ENCODE data around the gene DZIP3.
"Not testable (repeated sequence)": the region's sequence is repeated elsewhere in the genome, so short reads cannot be mapped to it uniquely, and the experiment has no call there.

Gene DZIP3

DNA sequence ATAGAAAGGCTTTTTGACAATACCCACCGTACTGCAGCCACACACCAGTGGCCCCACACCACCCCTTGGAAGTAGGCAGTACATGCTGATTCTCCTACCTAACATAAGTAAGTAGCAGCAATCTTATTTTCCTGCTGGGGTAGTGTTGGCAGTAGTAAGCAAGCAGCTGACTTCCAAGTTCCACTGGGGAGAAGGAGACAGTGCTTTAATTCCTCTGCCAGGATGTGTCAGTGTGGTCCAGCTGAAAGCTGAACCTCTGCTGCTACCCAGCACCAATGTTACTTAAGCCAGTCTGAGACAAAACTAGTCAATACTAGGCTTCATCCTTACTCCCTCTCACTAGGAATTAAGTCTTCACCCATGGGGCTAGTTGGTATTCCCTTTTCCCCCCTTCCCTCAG lies 74.7 kb downstream of the DZIP3 start:
- no peak for DNase-seq (ENCODE audit: low read depth)
- no peak overlapping the region for H3K4me3 ChIP-seq (ENCODE audit: low read depth, low read length)
- no peak for TF ChIP-seq MYC (IDR thresholded peaks at IDR 0.05; ENCODE audit: low read depth, low read length)
- TF ChIP-seq POLR2A (IDR thresholded peaks at IDR 0.05; ENCODE audit: extremely low read depth, insufficient read length): no peak
- TF ChIP-seq, protein P1, sequence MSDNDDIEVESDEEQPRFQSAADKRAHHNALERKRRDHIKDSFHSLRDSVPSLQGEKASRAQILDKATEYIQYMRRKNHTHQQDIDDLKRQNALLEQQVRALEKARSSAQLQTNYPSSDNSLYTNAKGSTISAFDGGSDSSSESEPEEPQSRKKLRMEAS (IDR thresholded peaks at IDR 0.05; ENCODE audit: low read depth, low read length): no peak

DNA sequence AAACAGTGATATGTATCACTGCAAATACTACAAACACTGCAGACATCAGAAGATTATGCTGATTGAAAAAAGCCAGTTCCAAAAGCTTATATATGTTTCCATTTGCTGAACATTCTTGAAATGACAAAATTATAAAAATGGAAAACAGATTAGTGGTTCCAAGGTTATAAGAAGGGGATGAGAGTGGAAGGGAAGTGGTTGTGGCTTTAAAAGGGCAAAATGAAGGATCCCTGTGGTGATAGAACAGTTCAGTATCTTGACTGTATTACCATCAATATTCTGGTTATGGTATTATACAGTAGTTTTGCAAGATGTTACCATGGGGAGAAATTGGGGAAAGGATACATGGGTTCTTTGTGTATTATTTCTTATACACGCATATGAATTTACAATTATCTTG lies 77.8 kb downstream of the DZIP3 start:
- TF ChIP-seq, protein P1 (IDR thresholded peaks at IDR 0.05; ENCODE audit: low read depth, low read length): no peak
- TF ChIP-seq, protein P2, sequence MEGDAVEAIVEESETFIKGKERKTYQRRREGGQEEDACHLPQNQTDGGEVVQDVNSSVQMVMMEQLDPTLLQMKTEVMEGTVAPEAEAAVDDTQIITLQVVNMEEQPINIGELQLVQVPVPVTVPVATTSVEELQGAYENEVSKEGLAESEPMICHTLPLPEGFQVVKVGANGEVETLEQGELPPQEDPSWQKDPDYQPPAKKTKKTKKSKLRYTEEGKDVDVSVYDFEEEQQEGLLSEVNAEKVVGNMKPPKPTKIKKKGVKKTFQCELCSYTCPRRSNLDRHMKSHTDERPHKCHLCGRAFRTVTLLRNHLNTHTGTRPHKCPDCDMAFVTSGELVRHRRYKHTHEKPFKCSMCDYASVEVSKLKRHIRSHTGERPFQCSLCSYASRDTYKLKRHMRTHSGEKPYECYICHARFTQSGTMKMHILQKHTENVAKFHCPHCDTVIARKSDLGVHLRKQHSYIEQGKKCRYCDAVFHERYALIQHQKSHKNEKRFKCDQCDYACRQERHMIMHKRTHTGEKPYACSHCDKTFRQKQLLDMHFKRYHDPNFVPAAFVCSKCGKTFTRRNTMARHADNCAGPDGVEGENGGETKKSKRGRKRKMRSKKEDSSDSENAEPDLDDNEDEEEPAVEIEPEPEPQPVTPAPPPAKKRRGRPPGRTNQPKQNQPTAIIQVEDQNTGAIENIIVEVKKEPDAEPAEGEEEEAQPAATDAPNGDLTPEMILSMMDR (IDR thresholded peaks at IDR 0.05; ENCODE audit: low read depth, low read length): no peak
- TF ChIP-seq POLR2A (IDR thresholded peaks at IDR 0.05; ENCODE audit: extremely low read depth, insufficient read length): no peak
- DNase-seq (ENCODE audit: low read depth): no peak
- no peak overlapping the region for H3K4me3 ChIP-seq (ENCODE audit: low read depth, low read length)

DNA sequence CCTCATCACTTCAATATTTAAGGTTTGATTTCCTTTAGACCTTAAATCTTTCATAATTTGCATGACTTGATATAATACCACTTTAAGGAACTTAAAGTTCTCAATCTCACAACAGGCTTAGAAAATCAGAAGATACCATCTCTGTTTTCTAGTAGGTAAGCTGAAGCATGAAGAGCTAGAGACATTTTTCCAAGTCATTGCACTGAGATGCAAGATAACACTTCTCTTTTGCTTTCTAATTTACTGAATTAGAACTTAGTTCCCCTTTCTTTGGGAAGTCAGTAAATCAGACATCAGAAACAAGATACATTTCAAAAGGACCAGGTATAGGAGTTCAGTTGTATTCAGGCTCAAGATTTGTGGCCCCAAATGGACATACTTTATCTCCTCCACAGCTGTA lies 79.7 kb downstream of the DZIP3 start:
- H3K4me3 ChIP-seq (ENCODE audit: low read depth, low read length): no peak overlapping the region
- DNase-seq (ENCODE audit: low read depth): no peak
- TF ChIP-seq POLR2A (IDR thresholded peaks at IDR 0.05; ENCODE audit: extremely low read depth, insufficient read length) (no peak), MYC (IDR thresholded peaks at IDR 0.05; ENCODE audit: low read depth, low read length) (no peak)
- TF ChIP-seq, protein P1 (IDR thresholded peaks at IDR 0.05; ENCODE audit: low read depth, low read length): no peak
- TF ChIP-seq, protein P2 (IDR thresholded peaks at IDR 0.05; ENCODE audit: low read depth, low read length): no peak

DNA sequence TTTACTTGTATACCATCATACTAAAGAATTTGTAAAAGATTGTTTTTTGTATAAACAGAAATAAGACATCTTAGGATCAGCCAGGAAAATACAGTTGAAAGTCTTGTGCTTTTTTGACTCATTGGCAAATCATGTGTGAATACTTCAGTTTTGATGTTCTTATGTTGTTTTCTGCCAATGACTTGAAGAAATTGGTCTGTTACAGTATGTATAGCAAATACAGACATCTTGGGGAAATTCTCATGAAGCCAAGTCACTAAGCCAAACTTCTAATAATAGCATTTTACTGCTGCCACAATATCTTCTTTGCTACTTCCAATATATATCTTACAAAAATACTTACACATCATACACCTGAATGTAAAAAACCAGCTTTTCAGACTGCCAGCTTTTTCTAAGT lies 83.2 kb downstream of the DZIP3 start:
- no peak for TF ChIP-seq MYC (IDR thresholded peaks at IDR 0.05; ENCODE audit: low read depth, low read length)
- TF ChIP-seq, protein P1 (IDR thresholded peaks at IDR 0.05; ENCODE audit: low read depth, low read length): no peak
- TF ChIP-seq, protein P2 (IDR thresholded peaks at IDR 0.05; ENCODE audit: low read depth, low read length): no peak
- no peak for TF ChIP-seq POLR2A (IDR thresholded peaks at IDR 0.05; ENCODE audit: extremely low read depth, insufficient read length)
- no peak overlapping the region for H3K4me3 ChIP-seq (ENCODE audit: low read depth, low read length)
- no peak for DNase-seq (ENCODE audit: low read depth)

DNA sequence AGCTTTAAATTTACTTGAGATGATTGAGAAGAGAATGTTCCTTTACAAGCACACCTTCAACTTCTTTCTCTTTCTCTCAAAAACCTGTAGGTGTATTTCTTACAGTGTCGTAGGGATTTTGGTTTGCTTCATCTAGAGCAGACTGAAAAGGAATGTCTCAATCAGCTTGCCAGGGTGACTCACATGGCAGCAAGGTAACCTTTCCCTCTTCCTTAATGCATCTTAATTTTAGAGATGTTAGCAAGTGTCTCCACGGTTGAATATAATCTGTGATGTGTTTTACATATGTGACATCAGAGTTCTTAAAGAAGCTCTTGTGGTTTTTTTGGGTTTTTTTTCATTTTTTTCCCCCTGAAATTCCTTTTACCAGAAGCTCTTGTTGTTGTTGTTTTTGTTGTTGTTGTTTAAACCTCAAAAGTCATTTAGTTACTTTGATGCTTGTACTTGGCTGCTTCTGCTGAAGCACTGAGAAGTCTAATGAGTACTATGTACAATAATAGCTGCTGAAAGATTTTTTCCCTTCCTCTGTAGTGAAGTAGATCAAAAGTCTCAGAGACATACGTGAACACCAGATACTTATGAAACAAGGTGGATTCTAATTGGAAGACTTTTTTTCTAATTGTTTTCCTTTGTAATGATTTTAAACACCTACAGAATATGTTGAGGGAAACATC lies 84.6 kb downstream of the DZIP3 start:
- H3K4me3 ChIP-seq (ENCODE audit: low read depth, low read length): no peak overlapping the region
- TF ChIP-seq, protein P1 (IDR thresholded peaks at IDR 0.05; ENCODE audit: low read depth, low read length): no peak
- no peak for TF ChIP-seq MYC (IDR thresholded peaks at IDR 0.05; ENCODE audit: low read depth, low read length)
- TF ChIP-seq, protein P2 (IDR thresholded peaks at IDR 0.05; ENCODE audit: low read depth, low read length): no peak
- no peak for TF ChIP-seq POLR2A (IDR thresholded peaks at IDR 0.05; ENCODE audit: extremely low read depth, insufficient read length)
- no peak for DNase-seq (ENCODE audit: low read depth)

DNA sequence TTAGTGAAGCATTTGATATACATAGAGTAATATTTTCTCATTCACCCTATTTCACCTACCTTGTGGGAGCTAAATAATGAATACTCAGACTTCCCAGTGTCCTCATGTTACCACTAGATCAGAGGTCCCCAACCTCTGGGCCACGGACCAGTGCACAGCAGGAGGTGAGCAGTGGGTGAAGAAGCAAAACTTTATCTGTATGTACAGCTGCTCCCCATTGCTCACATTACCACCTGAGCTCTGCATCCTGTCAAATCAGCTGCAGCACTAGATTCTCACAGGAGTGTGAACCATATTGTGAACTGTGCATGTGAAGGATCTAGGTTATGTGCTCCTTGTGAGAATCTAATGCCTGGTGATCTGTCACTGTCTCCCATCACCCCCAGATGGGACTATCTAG lies 88.3 kb downstream of the DZIP3 start:
- no peak for TF ChIP-seq POLR2A (IDR thresholded peaks at IDR 0.05; ENCODE audit: extremely low read depth, insufficient read length)
- no peak overlapping the region for H3K4me3 ChIP-seq (ENCODE audit: low read depth, low read length)
- DNase-seq (ENCODE audit: low read depth): no peak

DNA sequence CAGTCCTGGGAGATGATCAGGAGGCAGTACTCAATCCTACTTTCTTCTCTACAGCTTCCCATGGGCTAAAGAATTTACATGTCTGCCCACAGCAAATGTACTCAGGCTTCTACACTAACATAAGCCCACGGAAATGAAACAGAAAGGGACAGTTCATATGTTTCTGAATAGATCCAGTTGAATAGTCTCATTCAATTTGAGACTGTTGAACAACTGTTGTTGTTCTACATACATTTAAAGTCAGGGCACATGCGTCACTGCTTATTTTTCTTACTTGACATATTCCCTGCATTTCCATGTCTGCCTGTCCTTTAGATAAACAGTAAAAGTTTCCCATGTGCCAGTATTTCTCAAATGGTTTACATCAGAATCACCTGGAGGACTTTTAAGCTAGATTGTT lies 102.8 kb downstream of the DZIP3 start:
- DNase-seq (ENCODE audit: low read depth); H3K4me3 ChIP-seq (ENCODE audit: low read depth, low read length): not testable (repeated sequence)
